Heart right ventricle (tissue), 16 donors: ENCODE measurements around the gene KRT6B. TPM values are rescaled to one million over a fixed set of nuclear protein-coding genes. Genes with fewer than 3 reads are reported as not detected.

Experiments
- ATAC-seq, 8 donors: fragments of 200-7000 bp; cut with Tn5 transposase; one replicate each; pipeline ENCODE4 v1.9.1; 2020; ENCODE audit warnings: mild to moderate bottlenecking in 8 of 8, moderate library complexity in 8 of 8, moderate number of reproducible peaks in 1 of 8
- DNase-seq, 2 donors: peaks; one replicate each; pipeline ENCODE4 v3.0.0-alpha.2; 2020
- H3K27ac ChIP-seq, 10 donors: fragments of 200-600 bp; sonication (generic) in 2 of 10; one replicate each; pipeline versions ENCODE4 v1.5.0 to v1.8.0; 2020 to 2022; ENCODE audit warnings: mild to moderate bottlenecking in 3 of 10
- H3K27me3 ChIP-seq, 7 donors: fragments of 200-600 bp; one replicate each; pipeline ENCODE4 v1.8.0; 2021 to 2022; ENCODE audit warnings: mild to moderate bottlenecking in 2 of 7
- H3K36me3 ChIP-seq, 9 donors: fragments of 200-600 bp; sonication (generic) in 1 of 9; one replicate each; pipeline versions ENCODE4 v1.5.0 to v1.8.0; 2020 to 2022; ENCODE audit warnings: mild to moderate bottlenecking in 2 of 9
- H3K4me1 ChIP-seq, 9 donors: fragments of 200-600 bp; sonication (generic) in 1 of 9; one replicate each; pipeline versions ENCODE4 v1.5.0 to v1.8.0; 2020 to 2022; ENCODE audit warnings: mild to moderate bottlenecking in 4 of 9
- H3K4me3 ChIP-seq, 10 donors: fragments of 200-600 bp; sonication (generic) in 2 of 10; one replicate each; pipeline versions ENCODE4 v1.5.0 to v1.8.0; 2020 to 2022; ENCODE audit warnings: mild to moderate bottlenecking in 7 of 10, moderate library complexity in 2 of 10
- H3K9me3 ChIP-seq, 11 donors: fragments of 200-600 bp in 10 of 11; sonication (generic) in 2 of 11; one replicate each; pipeline versions ENCODE4 v1.5.0 to v1.8.0; 2013 to 2022; ENCODE audit warnings: mild to moderate bottlenecking in 2 of 11, control low read depth in 1 of 11, moderate library complexity in 1 of 11
- CTCF ChIP-seq, 9 donors: fragments of 200-600 bp; sonication (generic) in 2 of 9; IDR thresholded peaks; one replicate each; pipeline versions ENCODE4 v1.5.0 to v1.8.0; 2021 to 2022; ENCODE audit warnings: antibody characterized with exemption in 9 of 9, mild to moderate bottlenecking in 5 of 9, moderate library complexity in 1 of 9
- WGBS, 2 donors: extraction: QIAGEN DNeasy Blood & Tissue Kit; methylation state at CpG; one replicate each; pipeline ENCODE4 v1.1.7; 2013; ENCODE audit warnings: inconsistent platforms in 1 of 2; 5-methylcytosine and 5-hydroxymethylcytosine counted together
- intact Hi-C, 10 donors: fragments of 100-400 bp; cut with DNase I; formaldehyde crosslinking; loops; one replicate each; pipeline versions ENCODE4 v1.11.1 to v1.14.2; 2022
- polyA plus RNA-seq, 2 donors: library from polyadenylated mRNA; stranded (reverse); fragments of 200-250 nt; gene quantifications; one replicate each; pipeline ENCODE4 v1.2.3, GENCODE V29; 2013
- total RNA-seq, 10 donors: library from RNA; stranded (reverse); fragmentation: NEBNext Ultra II Directional in 3 of 10; extraction: Animal tissue kit (Norgen Biotek cat#: 25700) in 3 of 10; gene quantifications; one replicate each; pipeline versions ENCODE4 v1.2.1 to v1.2.4, GENCODE V29; 2021 to 2023
- donor health status: Arrhythmogenic right ventricular cardiomyopathy.
- donor health status: ischemic (EF 13 %, LVEDD 7.1; RV severe dilation, severe dysfunction).
- donor health status: healthy with polysubstance abuse.
- donor health status: DM: no; HTN: yes; CAD: no.
- donor health status: DM: no; HTN: no; CAD: no.
- donor health status: ischemic (EF 25% LVEDD 6.9; RV normal size, moderate dysfunction).
- donor health status: ischemic (EF 25% LVEDD 5.7; RV mildly dilated, moderate dysfunction).
- donor health status: healthy.
- donor health status: DM: yes; HTN: yes; CAD: no.
- donor health status: Ischemic cardiomyopathy.
- donor health status: ischemic (EF 35%, LVEDD 5.7; RV mildly dilated, moderate dysfunction).
- donor health status: nonischemic (EF 11% LVEDD 7.7; RV severe dilation, severe dysfunction).
- donor health status: DM: yes; HTN: yes; CAD: no.
- donor health status: PGD.
- donor health status: ischemic (EF 29% LVEDD 5.4; RV normal size, mild dysfunction).
- donor health status: nonischemic (EF 23%, LVEDD 6.1; RV moderate dilation, normal function).

Gene KRT6B
- total and polyA plus RNA-seq, 12 donors = 0.06 TPM; not detected in 11

GRCh38 chr12:52415870-52416750 lies 35.8 kb downstream of the KRT6B start:
- H3K36me3 ChIP-seq = no peaks in the 10 kb centered on the region
- H3K4me3 ChIP-seq = no peak overlapping the region
- H3K9me3 ChIP-seq = no peaks in the 10 kb centered on the region
- H3K27ac ChIP-seq = peak overlapping the region in 8 of 10 donors; percentile 4 to 78 (median 62)
- H3K4me1 ChIP-seq = peaks cover 0 to 21% (median 9%) of the 10 kb centered on the region in 9 donors
- DNase-seq = peak in 1 of 2 donors; percentile 71
- ATAC-seq = peak; percentile 73 to 92 (median 88)
- H3K27me3 ChIP-seq = peaks cover 0 to 28% (median under 1%) of the 10 kb centered on the region in 7 donors
- WGBS, 2 donors = 64 to 68% methylated on average over 10 of the region's 10 CpGs
- intact Hi-C loops = no loop called here
- no peak for TF ChIP-seq CTCF (IDR thresholded peaks at IDR 0.05)

GRCh38 chr12:52414936-52415335 lies 37.0 kb downstream of the KRT6B start:
- Histone ChIP-seq H3K4me1 (peaks cover 0 to 21% (median 9%) of the 10 kb centered on the region in 9 donors), H3K9me3 (no peaks in the 10 kb centered on the region), H3K27me3 (peaks cover 0 to 25% (median 0%) of the 10 kb centered on the region in 7 donors), H3K27ac (peak overlapping the region in 2 of 10 donors; percentile 56 to 78), H3K4me3 (no peak overlapping the region), H3K36me3 (no peaks in the 10 kb centered on the region)
- TF ChIP-seq CTCF (IDR thresholded peaks at IDR 0.05) = no peak
- ATAC-seq (no peak), DNase-seq (no peak)
- 80 to 86% methylated on average over 5 of the region's 5 CpGs for WGBS, 2 donors
- intact Hi-C loops = no loop called here

GRCh38 chr12:52413782-52414345 lies 38.1 kb downstream of the KRT6B start:
- H3K36me3 ChIP-seq = no peaks in the 10 kb centered on the region
- intact Hi-C loops = no loop called here

More at GRCh38 chr12:52413782-52414345, 38.1 kb downstream of the KRT6B start:
- ATAC-seq = no peak
- DNase-seq = no peak
- no peaks in the 10 kb centered on the region for H3K9me3 ChIP-seq
- H3K27ac ChIP-seq = no peak overlapping the region
- 64 to 65% methylated on average over 8 of the region's 8 CpGs for WGBS, 2 donors
- peaks cover 0 to 25% (median 0%) of the 10 kb centered on the region in 7 donors for H3K27me3 ChIP-seq
- no peak overlapping the region for H3K4me3 ChIP-seq
- TF ChIP-seq CTCF (IDR thresholded peaks at IDR 0.05) = no peak
- H3K4me1 ChIP-seq = peaks cover 0 to 21% (median 9%) of the 10 kb centered on the region in 9 donors
